NCI-H146 treated with DMSO at 0.1 percent for 48 hours (cell line): ENCODE results near the gene RAPGEF1.

Experiments
- DNase-seq: peaks from one replicate; lab custom pipeline; 2025; ENCODE audit not compliant: unreplicated experiment; lab: John Stamatoyannopoulos, UW

RAPGEF1 gene

GRCh38 chr9:131752231-131752884 lies 12.5 kb upstream of the RAPGEF1 start:
- no peak for DNase-seq

DNA sequence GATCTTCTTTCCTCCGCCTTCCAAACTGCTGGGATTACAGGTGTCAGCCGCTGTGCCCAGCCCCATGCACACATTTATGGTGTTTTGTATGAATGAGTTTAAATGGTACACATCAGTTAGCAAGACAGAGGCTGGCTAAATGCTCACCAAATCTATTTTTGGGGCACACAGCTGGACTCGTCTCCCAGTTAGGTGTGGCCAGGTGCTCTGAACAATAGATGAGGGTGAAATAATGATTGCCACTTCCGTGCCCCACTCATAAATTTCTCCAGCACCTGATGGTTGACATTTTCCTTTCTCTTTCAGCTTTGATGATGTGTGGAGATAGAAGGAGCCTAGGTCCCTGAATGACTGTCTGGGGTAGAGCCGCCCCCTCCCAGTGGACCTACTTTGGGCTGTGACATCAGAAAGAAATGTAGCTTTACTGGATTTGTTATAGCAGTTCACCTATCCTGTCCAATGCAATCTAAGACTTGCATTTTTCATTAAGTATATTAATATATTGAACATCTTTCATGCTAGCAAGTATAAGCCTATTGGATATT lies 8.6 kb upstream of the RAPGEF1 start:
- DNase-seq, result peak; percentile 31

GRCh38 chr9:131747352-131747751 lies 7.5 kb upstream of the RAPGEF1 start:
- peak; percentile 18 for DNase-seq

GRCh38 chr9:131745610-131746009 lies 5.7 kb upstream of the RAPGEF1 start:
- no peak for DNase-seq

- no peak for DNase-seq
Observed at GRCh38 chr9:131744720-131745201, 4.9 kb upstream of the RAPGEF1 start.

GRCh38 chr9:131744171-131744719 lies 4.4 kb upstream of the RAPGEF1 start:
- no peak for DNase-seq

GRCh38 chr9:131743501-131743900 lies 3.6 kb upstream of the RAPGEF1 start:
- no peak for DNase-seq

- no peak for DNase-seq
Observed at GRCh38 chr9:131743096-131743495, 3.2 kb upstream of the RAPGEF1 start.

GRCh38 chr9:131740898-131741297 lies 1.0 kb upstream of the RAPGEF1 start:
- DNase-seq, result no peak

- DNase-seq, result no peak
Observed at GRCh38 chr9:131739133-131739958, 530 bp downstream of the RAPGEF1 start.

DNA sequence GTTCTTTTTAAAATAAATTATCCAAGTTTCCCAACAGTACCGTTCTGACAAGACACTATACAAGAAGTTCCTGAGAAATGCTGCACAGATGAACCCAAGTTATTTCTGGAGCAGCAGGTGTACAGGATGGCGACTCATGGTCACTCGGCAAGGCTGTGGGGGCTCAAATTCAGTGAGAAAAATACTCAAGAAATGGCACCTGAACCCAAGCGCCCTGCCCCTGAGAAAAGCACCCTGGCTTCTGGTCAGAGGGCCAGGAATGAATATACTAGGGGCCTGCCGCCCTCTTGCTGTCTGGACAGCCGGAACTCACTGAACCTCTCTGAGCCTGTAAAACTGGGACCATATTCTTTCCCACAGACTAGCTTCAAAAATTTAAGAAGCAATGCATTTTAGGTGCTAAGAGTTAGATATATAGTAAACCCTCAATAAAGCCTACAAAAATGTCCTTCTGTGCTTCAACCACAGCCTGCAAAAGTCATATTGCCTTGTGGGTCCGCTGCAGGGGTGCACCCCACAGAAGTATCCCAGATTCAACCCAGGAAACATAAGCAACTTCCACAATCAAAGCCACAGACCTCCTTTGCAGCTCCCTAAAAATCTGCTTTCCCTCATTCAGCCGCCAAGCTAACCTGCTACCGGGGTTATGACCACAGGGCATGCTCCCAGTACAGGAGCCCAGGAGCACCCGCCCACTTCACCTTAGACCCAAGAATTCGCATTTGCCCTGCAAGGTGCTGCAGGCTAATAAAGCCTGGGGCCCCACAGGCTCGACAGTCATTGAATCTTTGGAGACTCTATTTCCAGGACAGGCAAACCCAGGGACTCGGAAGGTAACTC lies 1.4 kb downstream of the RAPGEF1 start:
- no peak for DNase-seq

- no peak for DNase-seq
Observed at GRCh38 chr9:131737426-131737825, 2.5 kb downstream of the RAPGEF1 start.

DNA sequence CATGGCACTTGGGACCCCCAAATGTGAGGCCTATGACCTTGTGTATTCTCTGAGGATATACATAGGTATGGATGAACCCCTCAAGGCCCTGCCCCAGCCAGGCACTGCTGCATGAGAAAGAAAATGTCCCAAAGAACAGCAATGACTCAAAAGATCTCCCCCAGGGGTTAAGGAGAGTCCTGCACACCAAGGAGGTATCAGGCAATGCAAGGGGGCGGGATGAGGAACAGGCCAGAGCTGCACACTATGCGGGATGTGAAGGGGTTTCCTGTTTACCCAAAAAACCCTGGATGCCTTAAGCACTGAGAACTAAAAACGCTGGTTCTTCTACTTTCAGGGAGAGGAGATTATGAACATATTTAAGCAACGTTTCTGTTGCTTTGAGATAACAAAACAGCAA lies 3.4 kb downstream of the RAPGEF1 start:
- DNase-seq, result no peak

DNA sequence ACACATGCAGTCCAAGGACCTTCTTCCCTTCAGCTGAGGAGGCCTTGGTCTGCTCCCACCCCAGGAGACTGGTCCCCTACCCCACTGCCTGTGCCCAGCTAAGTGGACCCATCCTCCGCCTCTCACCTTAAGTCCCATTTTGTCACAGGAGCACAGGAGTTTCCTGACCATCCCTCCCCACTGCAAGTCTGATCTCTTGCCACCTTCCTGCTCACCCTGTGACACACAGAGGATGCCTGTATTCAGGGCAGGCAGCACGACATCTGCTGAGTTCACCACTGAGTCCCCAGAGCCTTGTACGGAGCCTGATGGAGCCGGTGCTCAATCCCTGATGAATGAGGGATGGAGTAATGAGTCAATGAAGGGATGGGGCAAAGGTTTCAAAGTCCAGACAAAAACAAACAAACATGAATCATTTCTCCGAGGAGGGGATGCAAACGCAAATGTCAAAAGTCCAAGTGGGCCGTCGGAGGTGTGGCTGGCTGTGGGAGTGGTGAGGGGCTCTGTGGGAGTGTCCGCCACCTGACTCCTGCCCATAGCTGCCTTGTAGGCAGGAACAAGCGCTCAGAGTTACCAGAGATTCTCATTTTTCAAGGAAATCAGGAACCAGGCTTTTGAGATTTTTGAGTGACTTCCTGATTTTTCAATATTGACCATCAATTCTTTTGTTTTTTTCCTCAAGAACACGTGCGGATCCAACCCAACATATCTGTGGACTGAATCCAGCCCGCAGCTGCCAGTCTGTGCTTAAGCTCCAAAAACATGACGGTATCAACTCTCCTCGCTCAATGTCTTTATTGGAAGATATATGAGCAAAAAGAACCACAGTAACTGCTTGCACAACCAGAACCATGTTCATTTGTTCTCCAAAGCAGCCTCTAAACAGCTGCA lies 4.4 kb downstream of the RAPGEF1 start:
- no peak for DNase-seq

DNA sequence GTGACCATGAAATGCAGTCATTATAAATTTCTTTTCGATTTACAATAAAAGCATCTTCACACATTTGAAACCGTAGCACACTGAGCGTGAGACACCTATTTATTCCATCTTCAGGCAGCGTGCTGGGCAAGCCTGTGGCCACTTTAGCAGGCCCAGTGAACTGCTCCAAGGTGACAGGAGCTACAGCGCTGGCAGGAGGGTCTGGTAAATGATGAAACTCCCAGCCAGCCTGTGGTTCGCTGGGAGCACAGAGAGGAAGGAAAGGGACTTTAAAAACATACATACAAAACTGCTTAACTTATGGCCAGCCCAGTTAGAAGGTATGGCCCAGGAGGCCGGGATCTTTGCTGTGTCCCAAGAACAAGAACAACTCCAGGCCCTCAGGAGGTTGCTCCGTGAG lies 5.1 kb downstream of the RAPGEF1 start:
- no peak for DNase-seq

GRCh38 chr9:131734165-131734610 lies 5.7 kb downstream of the RAPGEF1 start:
- DNase-seq, result no peak

DNA sequence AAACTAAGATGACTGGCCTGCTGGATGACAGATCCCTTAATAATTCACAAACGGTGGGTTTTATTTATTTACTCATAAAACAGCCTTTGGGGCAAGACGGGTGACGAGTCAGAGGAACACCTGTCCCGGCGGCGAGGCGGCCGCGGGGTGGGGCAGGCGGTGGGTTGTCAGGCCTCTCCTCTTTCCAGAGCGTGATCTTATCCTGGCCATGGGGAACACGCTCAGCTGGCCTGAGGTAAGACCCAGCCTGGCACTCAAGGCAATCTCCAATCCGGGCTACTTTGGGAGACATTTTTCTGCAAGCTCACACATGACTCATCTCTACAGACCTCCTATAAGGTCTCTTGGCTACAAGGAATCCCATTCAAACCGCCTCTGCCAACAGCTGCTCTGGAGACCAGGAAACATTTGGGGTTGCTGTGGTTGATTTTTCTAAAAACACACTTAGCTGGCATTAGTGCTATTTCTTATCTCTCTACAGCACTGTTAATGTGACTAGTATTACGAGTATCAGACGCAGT lies 6.3 kb downstream of the RAPGEF1 start:
- no peak for DNase-seq

- no peak for DNase-seq
Observed at GRCh38 chr9:131732636-131733289, 7.1 kb downstream of the RAPGEF1 start.

- no peak for DNase-seq
Observed at GRCh38 chr9:131732061-131732526, 7.8 kb downstream of the RAPGEF1 start.
